ENCODE measurements around the gene PLEK. TPM values are rescaled to one million over a fixed set of nuclear protein-coding genes. Genes with fewer than 3 reads are reported as not detected.
A peak's percentile ranks its signal among the peaks of the same experiment; 100 is the strongest.

PLEK gene
- total and polyA plus RNA-seq, 2 of the 13 experiments (the other 11 are each of a cell fraction or from before 2014, with no cell fraction given) = not detected

- no peak overlapping the region for H3K4me2 ChIP-seq (ENCODE audit: low read depth, low read length)
- POLR2A ChIA-PET = interaction anchor here (1.2 kb wide), 1 partner anchor 378 kb away, joined by 4 read pairs; the partner anchor contains the start of gene C1D
- peaks cover 0 to 11% of the 10 kb centered on the region in 2 experiments; a peak in 1 of 5 replicates for H3K27me3 ChIP-seq (ENCODE audit: control insufficient read depth in 1 of 2, insufficient read depth in 2 of 2, low read length in 2 of 2)
- CTCF ChIA-PET (ENCODE audit: low intra/inter-chr PET ratio, low total read pairs) = interaction anchor here (0.8 to 1.8 kb wide), 4 partner anchors 80 to 319 kb away, joined by 3 to 14 read pairs (median 6); no protein-coding TSS in a partner anchor
- peak; percentile 94 for ATAC-seq
- peak; percentile 99 for FAIRE-seq
- H2AFZ ChIP-seq (ENCODE audit: low read length) = no peak overlapping the region
- no peaks in the 10 kb centered on the region; the same call in 1 of the 2 replicates for H3K4me1 ChIP-seq (ENCODE audit: insufficient read depth, low read length)
- H3K4me3 ChIP-seq (replicated peaks in 1 of 3; ENCODE audit: insufficient read depth in 1 of 3, low read depth in 2 of 3, low read length in 3 of 3) = no peak overlapping the region
- 26% methylated on average over 6 of the region's 6 CpGs for WGBS (ENCODE audit: low lambda C conversion rate)
- no peaks in the 10 kb centered on the region for H3K36me3 ChIP-seq (replicated peaks in 1 of 2; ENCODE audit: control insufficient read depth in 1 of 2, insufficient read depth in 2 of 2, low read length in 2 of 2)
- H4K20me1 ChIP-seq (ENCODE audit: insufficient read depth, low read length) = no peaks in the 10 kb centered on the region
- H3K79me2 ChIP-seq (ENCODE audit: insufficient read depth, low read length) = no peaks in the 10 kb centered on the region
- H3K9me3 ChIP-seq (ENCODE audit: low read length) = no peaks in the 10 kb centered on the region
- no peak overlapping the region for H3K9ac ChIP-seq (ENCODE audit: insufficient read depth, low read depth, low read length)
- in situ Hi-C loops (cut with HindIII; ENCODE audit: extremely low pct_ligation_motif_present, low pct_unique_long_range_greater_than_20kb) (loop anchor here (5.0 to 10.0 kb wide), 2 partner anchors 79 to 317 kb away; no protein-coding TSS in a partner anchor), intact Hi-C loops (cut with micrococcal nuclease; ENCODE audit: unreplicated experiment) (loop anchor here (1.0 to 5.0 kb wide), 4 partner anchors 79 to 319 kb away; no protein-coding TSS in a partner anchor)
- BruUV-seq (replicated peaks) = no TSS peak
- H3K27ac ChIP-seq (ENCODE audit: extremely low read length, insufficient read depth, low read length) = no peak overlapping the region
- DNase-seq (ENCODE audit: low spot score) = peak; percentile 89
- TF ChIP-seq MZF1 (CRISPR knock-in tag; IDR thresholded peaks at IDR 0.05; ENCODE audit: borderline replicate concordance) = no peak
- no peak for TF ChIP-seq MED1 (CRISPR knock-in tag; IDR thresholded peaks at IDR 0.05)
- no peak for TF ChIP-seq ZNF567 (CRISPR knock-in tag; IDR thresholded peaks at IDR 0.05; ENCODE audit: borderline replicate concordance)
- no peak for TF ChIP-seq TGIF2 (CRISPR knock-in tag; IDR thresholded peaks at IDR 0.05)
- TF ChIP-seq TBL1XR1 (IDR thresholded peaks at IDR 0.05; ENCODE audit: borderline replicate concordance, low read length, partially characterized antibody) = no peak
- no peak for TF ChIP-seq ZNF839 (CRISPR knock-in tag; IDR thresholded peaks at IDR 0.05; ENCODE audit: borderline replicate concordance)
- no peak for TF ChIP-seq PHF5A (CRISPR knock-in tag; IDR thresholded peaks at IDR 0.05; ENCODE audit: low read depth, unreplicated experiment)
- 0 out of 2 replicates have a peak, but pooled peaks have one; percentile 7 for TF ChIP-seq FOXA3 (CRISPR knock-in tag; IDR thresholded peaks at IDR 0.05)
- TF ChIP-seq CBFB (CRISPR knock-in tag; IDR thresholded peaks at IDR 0.05) = 0 out of 2 replicates have a peak, but pooled peaks have one; percentile 16
- no peak for TF ChIP-seq CREM (IDR thresholded peaks at IDR 0.05)
- no peak for TF ChIP-seq CREM (CRISPR knock-in tag; IDR thresholded peaks at IDR 0.05)
- TF ChIP-seq TFAP4 (IDR thresholded peaks at IDR 0.05; ENCODE audit: borderline replicate concordance, low read depth) = no peak
- TF ChIP-seq GMEB2 (CRISPR knock-in tag; IDR thresholded peaks at IDR 0.05; ENCODE audit: low read depth) = no peak
- no peak for TF ChIP-seq ATF4 (CRISPR knock-in tag; IDR thresholded peaks at IDR 0.05)
- TF ChIP-seq ELF3 (CRISPR knock-in tag; IDR thresholded peaks at IDR 0.05) = no peak
- TF ChIP-seq NFIB (CRISPR knock-in tag; IDR thresholded peaks at IDR 0.05; ENCODE audit: borderline replicate concordance) = no peak
- TF ChIP-seq ZNF563 (CRISPR knock-in tag; IDR thresholded peaks at IDR 0.05) = no peak
- no peak for TF ChIP-seq CHD4 (IDR thresholded peaks at IDR 0.05; ENCODE audit: borderline replicate concordance, low read length)
- TF ChIP-seq RCOR2 (CRISPR knock-in tag; IDR thresholded peaks at IDR 0.05) = no peak
- no peak for TF ChIP-seq RXRA (CRISPR knock-in tag; IDR thresholded peaks at IDR 0.05)
- no peak for TF ChIP-seq MAF1 (CRISPR knock-in tag; IDR thresholded peaks at IDR 0.05; ENCODE audit: borderline replicate concordance)
- no peak for TF ChIP-seq ZNF776 (CRISPR knock-in tag; IDR thresholded peaks at IDR 0.05)
Observed at GRCh38 chr2:68441179-68441993, 76.3 kb downstream of the PLEK start.

All from HepG2 (cell line).